ENCODE measurements around the gene CEP97.
"Not testable (repeated sequence)": the region's sequence is repeated elsewhere in the genome, so short reads cannot be mapped to it uniquely, and the experiment has no call there.

Gene CEP97

DNA sequence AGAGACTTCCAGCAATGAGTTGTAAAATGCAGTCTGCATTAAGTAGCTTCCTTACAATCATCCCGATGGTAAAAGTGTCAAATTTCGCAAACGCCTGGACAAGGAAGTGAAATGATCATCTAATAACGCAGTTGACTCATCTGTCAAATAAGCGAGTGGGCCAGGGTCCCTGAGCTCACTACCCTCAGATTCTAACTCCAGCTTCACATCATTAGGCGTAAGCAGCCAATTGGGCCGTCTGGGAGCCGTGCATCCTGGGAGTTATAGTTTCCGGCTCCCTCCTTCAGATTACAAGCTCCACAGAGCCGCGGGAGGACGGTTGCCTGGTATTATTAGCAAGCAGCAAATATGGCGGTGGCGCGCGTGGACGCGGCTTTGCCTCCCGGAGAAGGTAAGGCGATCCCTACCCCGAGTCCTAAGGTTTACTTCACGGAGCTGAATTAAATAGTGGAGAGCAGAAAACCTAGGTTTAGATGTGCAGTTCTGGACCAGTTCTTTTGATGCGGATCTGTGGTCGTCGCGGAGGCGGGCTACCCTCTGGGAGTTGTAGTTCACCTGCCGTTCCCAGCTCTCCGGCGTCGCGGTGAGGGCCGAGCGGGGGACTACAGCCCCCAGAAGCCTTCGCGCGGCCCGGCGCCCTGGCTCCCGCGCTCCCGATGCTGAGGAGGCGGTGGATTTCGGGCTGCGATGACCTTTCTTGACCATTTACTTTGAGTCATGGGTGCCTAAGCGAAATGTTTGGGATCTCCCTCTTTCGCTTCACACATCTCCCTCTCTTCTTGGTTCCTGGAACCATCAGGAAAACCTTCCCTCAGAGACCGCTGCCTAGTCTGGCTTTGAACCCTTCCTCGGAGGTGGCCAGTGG, at the start of gene CEP97:
CEP97 (plus strand) TSS at position 286 of the 865 bp plus-strand sequence; CDS start at position 349, 63 bp downstream.
- DNase-seq (ENCODE audit: low read depth), result peak; percentile 74

- DNase-seq (ENCODE audit: low read depth), result no peak
Measured at GRCh38 chr3:101675709-101676215, 48.7 kb upstream of the CEP97 start.

DNA sequence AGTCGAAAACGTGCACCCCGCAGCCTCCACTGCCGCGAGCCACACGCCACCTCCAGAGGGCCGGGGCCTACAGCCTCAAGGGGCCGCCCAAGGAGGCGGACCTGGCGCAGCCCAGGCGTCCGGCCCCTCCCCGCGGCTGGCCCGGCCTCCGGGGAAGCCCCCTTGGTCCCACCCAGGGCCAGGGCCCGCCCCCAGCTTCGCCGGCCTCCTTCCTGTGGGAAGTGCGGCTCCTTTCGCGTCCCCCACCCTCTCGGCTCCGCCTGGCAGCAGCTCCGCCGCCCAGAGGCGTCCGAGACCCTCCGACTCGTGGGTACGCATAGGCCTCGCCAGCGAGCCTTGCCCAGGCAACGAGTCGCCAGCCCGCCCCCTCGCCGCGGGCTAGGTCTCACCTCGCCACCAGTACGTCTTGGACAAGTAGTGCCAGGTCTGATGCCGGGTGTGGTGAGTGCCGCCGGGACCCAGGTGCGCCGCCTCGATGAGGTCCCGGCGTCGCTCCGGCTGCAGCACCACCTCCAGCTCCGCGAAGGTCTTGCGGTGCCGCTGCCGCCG, 48.1 kb upstream of the CEP97 start:
- peak; percentile 91 for DNase-seq (ENCODE audit: low read depth)

DNA sequence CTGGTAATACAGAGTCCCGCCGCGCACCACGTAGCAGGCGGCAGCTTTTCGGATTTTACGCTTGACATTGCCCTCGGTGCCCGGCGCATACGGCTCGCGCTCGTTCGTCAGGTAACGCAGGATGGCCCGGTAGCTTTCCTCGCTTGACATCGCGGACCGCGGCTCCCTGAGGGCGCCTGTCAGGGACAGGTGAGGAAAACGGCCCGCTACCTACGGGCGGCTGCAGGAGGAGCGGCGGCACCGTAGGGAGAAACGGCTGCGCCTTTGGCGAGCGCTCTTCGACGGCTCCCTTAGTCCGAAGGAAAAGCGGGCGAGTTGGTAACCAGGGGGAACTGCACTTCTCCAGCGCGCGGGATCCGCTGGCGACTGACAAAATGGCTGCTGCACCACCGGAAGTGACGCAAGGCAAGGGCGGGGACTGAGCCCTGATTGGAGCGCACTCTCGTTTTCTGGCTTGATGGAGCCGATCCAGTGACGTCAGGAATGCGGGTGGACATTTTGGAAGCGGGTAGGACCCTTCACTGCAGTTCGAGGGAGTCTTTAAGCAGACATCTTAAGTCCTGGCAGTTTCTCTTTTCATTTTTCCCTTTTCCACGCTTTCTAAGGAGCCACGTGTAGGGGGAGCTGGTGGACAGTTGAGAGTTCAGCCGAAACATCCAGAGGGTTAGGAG, 47.5 kb upstream of the CEP97 start, which contains the start of gene ZBTB11:
ZBTB11 (minus strand) TSS at position 368 of the 671 bp plus-strand sequence; CDS start at position 150, 218 bp downstream.
- DNase-seq (ENCODE audit: low read depth), result peak; percentile 100

GRCh38 chr3:101677436-101678286, 46.8 kb upstream of the CEP97 start:
- DNase-seq (ENCODE audit: low read depth), result no peak

DNA sequence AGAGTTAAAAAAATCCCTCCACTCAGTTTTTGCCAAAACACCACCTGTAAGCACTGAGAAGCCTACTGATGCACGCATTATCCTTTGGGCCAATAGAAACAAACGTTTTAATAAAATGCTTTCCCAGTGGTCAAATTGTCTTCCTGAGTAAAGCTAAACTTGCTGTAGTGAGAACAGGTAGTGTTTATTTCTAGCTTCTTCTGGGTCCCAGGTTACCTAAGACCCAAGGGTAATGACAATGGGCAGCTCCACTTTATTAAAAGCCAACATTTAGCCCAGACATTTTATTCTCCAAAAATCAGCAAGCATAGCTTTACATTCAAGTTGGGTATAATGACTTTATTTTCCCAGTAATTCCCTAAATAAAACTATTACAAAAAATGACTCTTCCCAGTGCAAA, 45.6 kb upstream of the CEP97 start:
- not testable (repeated sequence) for DNase-seq (ENCODE audit: low read depth)

- no peak for DNase-seq (ENCODE audit: low read depth)
Measured at GRCh38 chr3:101680466-101680865, 43.9 kb upstream of the CEP97 start.

- no peak for DNase-seq (ENCODE audit: low read depth)
Measured at GRCh38 chr3:101685050-101685400, 39.4 kb upstream of the CEP97 start.

DNA sequence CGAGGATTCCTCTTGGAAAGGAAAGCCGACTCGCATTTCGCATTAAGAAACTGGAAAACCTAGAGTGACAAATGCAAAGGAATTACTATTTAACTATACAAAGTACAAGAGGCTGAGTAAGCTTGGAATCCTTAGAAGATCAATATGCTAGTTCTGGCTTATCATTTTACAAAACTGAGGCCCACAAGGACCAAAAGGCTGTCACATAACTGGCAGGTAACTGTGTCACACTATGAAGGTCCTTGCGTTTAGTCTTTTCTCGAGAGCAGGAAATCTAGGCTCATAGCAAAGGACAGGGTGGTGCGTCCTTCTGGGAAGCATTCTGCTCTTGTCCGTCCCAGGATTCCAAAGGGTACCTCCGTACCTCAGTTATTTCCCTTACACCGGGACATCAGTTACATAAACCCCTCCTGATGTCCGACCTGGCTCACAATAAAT, 38.5 kb upstream of the CEP97 start:
- no peak for DNase-seq (ENCODE audit: low read depth)

DNA sequence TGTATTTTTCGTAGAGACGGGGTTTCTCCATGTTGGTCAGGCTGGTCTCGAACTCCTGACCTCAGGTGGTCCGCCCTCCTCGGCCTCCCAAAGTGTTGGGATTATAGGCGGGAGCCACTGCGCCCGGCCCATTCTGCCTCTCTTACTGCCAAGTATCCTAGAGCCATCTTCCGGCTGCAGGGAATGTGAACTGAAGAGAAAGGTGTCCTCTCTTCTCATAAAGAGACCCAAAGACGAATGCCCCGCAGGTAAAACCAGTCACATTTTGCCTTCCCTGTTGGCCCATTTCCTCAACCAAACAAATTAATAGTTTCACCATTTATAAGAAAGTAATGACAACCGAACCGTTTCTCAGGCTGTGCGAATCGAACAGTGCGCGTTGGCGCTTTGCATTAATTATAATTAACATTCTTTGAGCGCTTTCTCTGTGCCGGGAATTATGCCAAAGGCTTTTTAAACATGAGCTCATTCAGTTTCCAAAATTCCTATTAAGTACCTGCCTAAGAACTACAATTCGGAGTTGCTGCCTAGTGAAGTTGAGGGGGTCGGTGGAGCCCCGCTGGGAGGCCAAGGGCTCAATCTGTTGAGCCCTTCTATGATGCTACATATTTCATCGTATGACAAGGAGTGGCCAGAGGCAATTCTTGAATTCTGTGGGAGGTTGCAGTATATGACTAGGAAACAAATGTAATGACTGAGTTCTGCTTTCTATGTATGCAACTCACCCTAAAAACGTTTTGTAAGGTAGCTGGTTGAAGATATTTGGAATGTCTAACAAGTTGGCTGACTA, 37.1 kb upstream of the CEP97 start:
- DNase-seq (ENCODE audit: low read depth), result no peak

- no peak for DNase-seq (ENCODE audit: low read depth)
Measured at GRCh38 chr3:101689286-101689685, 35.1 kb upstream of the CEP97 start.

DNA sequence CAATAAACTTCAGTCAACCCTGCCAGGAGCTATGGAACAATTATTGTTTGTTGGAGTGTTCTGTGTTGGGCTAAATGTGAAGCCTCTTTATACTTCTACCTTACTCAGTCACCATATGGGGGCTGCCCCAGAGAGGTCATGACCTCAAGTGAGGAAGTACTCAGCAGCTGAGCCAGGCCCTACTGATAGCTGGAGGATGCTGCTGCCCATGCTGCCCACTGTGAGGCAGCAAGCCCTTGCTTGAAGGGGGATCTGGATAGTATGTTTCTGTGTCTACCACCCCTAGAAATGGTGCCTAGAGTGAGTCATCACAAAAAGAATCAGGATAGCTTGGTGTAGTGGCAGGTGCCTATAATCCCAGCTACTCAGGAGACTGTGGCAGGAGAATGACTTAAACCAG, 33.4 kb upstream of the CEP97 start:
- no peak for DNase-seq (ENCODE audit: low read depth)

DNA sequence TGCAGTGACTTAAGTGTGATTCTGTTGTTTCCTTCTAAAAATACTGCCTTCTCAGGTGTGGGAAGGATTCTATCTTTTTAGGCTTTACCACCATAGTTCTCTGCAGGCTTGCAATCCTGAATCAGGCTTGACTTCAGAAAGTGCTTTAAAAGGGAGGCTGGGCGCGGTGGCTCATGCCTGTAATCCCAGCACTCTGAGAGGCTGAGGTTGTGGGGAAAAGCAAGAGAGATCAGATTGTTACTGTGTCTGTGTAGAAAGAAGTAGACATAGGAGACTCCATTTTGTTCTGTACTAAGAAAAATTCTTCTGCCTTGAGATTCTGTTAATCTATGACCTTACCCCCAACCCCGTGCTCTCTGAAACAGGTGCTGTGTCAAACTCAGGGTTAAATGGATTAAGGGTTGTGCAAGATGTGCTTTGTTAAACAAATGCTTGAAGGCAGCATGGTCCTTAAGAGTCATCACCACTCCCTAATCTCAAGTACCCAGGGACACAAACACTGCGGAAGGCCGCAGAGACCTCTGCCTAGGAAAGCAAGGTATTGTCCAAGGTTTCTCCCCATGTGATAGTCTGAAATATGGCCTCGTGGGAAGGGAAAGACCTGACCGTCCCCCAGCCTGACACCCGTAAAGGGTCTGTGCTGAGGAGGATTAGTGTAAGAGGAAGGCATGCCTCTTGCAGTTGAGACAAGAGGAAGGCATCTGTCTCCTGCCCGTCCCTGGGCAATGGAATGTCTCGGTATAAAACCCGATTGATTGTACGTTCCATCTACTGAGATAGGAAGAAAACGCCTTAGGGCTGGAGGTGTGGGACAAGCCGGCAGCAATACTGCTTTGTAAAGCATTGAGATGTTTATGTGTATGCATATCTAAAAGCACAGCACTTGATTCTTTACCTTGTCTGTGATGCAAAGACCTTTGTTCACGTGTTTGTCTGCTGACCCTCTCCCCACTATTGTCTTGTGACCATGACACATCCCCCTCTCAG, 32.4 kb upstream of the CEP97 start:
- not testable (repeated sequence) for DNase-seq (ENCODE audit: low read depth)

DNA sequence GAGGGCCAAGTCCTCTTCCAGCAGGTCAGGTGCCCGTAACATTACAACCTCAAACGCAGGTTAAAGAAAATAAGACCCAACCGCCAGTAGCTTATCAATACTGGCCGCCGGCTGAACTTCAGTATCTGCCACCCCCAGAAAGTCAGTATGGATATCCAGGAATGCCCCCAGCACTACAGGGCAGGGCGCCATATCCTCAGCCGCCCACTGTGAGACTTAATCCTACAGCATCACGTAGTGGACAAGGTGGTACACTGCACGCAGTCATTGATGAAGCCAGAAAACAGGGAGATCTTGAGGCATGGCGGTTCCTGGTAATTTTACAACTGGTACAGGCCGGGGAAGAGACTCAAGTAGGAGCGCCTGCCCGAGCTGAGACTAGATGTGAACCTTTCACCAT, 30.9 kb upstream of the CEP97 start:
- DNase-seq (ENCODE audit: low read depth), result not testable (repeated sequence)

DNA sequence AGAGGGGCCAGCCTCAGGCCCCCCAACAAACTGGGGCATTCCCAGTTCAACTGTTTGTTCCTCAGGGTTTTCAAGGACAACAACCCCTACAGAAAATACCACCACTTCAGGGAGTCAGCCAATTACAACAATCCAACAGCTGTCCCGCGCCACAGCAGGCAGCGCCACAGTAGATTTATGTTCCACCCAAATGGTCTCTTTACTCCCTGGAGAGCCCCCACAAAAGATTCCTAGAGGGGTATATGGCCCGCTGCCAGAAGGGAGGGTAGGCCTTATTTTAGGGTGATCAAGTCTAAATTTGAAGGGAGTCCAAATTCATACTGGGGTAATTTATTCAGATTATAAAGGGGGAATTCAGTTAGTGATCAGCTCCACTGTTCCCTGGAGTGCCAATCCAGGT, 29.6 kb upstream of the CEP97 start:
- DNase-seq (ENCODE audit: low read depth), result not testable (repeated sequence)

- DNase-seq (ENCODE audit: low read depth), result no peak
Measured at GRCh38 chr3:101695779-101696372, 28.5 kb upstream of the CEP97 start.

DNA sequence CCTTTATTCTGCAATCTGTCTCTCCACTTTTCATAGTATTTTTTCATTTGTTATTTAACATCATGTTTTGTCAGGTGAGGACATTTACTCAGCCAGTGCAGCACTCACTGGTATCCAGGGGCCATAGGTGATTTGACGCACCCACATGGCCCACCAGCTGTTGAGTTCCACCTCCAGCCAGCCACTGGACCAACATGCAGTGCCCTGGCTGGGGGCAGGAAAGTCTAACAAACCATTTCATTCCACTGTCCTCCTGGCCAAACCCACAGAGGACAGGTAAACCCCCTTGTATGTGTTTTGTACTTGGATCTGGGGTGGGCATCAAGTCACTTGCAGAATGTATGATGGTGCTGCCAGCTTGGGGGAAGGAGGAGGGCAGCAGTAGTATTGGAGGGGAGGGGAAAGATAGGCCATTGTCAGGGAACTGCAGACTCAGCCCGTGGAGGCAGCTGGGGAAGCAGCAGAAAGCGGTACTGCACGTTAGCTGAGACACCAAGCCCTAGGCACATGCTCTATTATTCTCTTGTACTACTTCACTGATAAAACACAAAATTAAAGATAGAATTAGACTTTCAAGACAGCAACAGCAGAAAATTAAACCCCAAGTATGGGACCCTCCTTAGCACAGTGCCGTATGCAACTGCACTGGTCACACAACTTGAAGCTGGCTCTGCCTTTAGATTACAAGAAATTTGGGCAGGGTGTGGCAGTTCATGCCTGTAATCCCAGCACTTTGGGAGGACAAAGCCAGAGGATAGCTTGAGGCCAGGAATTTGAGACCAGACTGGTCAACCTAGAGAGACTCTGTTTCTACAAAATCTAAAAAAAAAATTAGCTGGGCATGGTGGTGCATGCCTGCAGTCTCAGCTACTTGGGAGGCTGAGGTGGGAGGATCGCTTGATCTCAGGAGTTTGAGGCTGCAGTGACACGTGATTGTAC, 22.4 kb upstream of the CEP97 start:
- no peak for DNase-seq (ENCODE audit: low read depth)

DNA sequence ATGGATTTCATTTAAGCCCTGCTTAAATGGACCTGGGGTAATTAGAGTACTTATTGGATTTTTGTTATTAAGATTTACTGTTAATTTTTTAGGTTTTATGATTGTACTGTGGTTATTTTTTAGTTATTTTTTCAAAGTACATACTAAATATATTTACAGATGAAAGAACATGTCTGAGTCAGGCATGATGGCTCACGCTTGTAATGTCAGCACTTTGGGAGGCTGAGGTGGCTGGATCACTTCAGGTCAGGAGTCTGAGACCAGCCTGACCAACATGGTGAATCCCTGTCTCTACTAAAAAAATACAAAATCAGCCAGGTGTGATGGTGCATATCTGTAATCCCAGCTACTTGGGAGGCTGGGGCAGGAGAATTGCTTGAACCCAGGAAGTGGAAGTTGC, 21.7 kb upstream of the CEP97 start:
- no peak for DNase-seq (ENCODE audit: low read depth)

Measured in stimulated activated CD8-positive, alpha-beta memory T cell treated with anti-CD3 and anti-CD28 coated beads, Interleukin-7, amount 100 ng/mL, for 24 hours (primary cell).